ENCODE measurements around the gene TXNDC16. TPM values are rescaled to one million over a fixed set of nuclear protein-coding genes. Genes with fewer than 3 reads are reported as not detected.

Gene TXNDC16, protein sequence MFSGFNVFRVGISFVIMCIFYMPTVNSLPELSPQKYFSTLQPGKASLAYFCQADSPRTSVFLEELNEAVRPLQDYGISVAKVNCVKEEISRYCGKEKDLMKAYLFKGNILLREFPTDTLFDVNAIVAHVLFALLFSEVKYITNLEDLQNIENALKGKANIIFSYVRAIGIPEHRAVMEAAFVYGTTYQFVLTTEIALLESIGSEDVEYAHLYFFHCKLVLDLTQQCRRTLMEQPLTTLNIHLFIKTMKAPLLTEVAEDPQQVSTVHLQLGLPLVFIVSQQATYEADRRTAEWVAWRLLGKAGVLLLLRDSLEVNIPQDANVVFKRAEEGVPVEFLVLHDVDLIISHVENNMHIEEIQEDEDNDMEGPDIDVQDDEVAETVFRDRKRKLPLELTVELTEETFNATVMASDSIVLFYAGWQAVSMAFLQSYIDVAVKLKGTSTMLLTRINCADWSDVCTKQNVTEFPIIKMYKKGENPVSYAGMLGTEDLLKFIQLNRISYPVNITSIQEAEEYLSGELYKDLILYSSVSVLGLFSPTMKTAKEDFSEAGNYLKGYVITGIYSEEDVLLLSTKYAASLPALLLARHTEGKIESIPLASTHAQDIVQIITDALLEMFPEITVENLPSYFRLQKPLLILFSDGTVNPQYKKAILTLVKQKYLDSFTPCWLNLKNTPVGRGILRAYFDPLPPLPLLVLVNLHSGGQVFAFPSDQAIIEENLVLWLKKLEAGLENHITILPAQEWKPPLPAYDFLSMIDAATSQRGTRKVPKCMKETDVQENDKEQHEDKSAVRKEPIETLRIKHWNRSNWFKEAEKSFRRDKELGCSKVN
- 6.5 TPM in 2 replicates for total RNA-seq

DNA sequence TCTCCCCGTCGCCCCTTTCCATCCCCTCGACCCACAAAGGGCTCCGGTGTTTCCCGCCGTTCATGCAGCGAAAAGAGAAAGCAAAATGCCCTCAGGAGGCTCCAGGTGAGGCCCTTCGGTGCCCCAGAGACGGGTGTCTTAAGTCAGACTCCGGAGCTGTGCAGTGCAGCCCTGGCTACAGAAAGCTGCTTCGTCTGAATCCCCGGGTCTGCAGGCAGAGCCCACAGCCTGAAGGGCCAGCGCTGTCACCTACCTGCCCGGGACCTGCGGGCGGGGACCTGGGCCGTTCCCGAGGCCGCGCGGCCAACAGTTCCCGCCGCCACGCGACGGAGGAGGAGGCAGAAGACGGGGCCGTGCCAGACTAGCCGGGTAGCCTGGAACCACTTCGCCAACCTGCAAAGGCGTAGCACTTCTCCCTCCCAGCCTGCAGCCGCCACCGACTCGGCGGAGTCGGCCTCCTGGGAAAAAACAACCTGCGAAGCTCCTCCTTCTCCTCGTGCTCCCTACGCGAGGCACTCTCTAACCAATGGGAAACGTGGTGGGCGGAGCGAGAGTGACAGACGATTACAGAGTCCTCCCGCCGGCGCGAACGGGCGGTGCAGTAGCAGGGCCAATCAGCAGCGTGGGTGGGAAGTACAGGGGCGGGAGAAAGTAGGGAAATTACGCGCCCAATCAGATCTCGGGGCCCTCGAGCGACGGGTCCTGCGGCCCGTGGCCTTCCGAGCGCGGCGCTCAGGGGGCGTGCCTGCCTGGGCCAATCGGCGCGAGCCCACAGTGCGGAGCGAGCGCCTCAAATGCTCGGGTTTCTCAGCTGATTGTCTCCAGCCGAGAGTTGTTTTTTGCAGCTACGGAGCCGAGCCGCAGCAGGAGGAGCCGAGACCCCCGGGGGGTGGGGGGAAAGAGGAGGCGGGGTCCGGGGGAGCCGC is at the start of gene TXNDC16, which contains the start of gene GPR137C:
TXNDC16 (minus strand) TSS at position 443 of the 926 bp plus-strand sequence. CDS start 8,948 bp downstream, outside the sequence.
GPR137C (plus strand) TSS at position 774 of the 926 bp plus-strand sequence. CDS start 312 bp downstream, outside the sequence.

Other genes starting within 250 kb of the TXNDC16 start
- not detected in 2 replicates for gene PTGER2, start 238.2 kb downstream of the TXNDC16 start, total RNA-seq
- 0.53 and 1.6 TPM in 2 replicates for gene GPR137C, start 331 bp upstream of the TXNDC16 start, total RNA-seq
- 128 and 138 TPM in 2 replicates for gene ERO1A, start 143.1 kb upstream of the TXNDC16 start, total RNA-seq
- 133 and 155 TPM in 2 replicates for gene PSMC6, start 154.7 kb upstream of the TXNDC16 start, total RNA-seq
- 43.6 and 51.8 TPM in 2 replicates for gene STYX, start 177.7 kb upstream of the TXNDC16 start, total RNA-seq
- gene GNPNAT1, start 239.1 kb upstream of the TXNDC16 start, total RNA-seq = 70.0 and 90.6 TPM in 2 replicates